Activated naive CD8-positive, alpha-beta T cell treated with anti-CD3 and anti-CD28 coated beads, Interleukin-2, amount 10 ng/mL, durations not matched to agents 7 days and 5 days (primary cell): ENCODE data around the gene DUSP8. TPM values are rescaled to one million over a fixed set of nuclear protein-coding genes. Genes with fewer than 3 reads are reported as not detected.

Experiments
- ATAC-seq: fragments of 150-1000 bp; cut with Tn5 transposase; one replicate; pipeline ENCODE4 v1.10.0; 2021; ENCODE audit warnings: low read depth, moderate library complexity
- POLR2A ChIA-PET: fragments of 350-600 bp; sonication (Branson Sonifier 250); formaldehyde crosslinking; loops from one replicate; lab custom pipeline; 2021; ENCODE audit warnings: antibody characterized with exemption; lab: Charles Lee
- DNase-seq: peaks from one replicate; pipeline ENCODE4 v3.0.0; 2021
- H3K27ac Mint-ChIP-seq: one replicate; pipeline ENCODE4 v1.8.0; 2022; ENCODE audit warnings: mild to moderate bottlenecking, mixed read lengths
- H3K27me3 Mint-ChIP-seq: one replicate; pipeline ENCODE4 v1.8.0; 2022; ENCODE audit warnings: mild to moderate bottlenecking, moderate library complexity, mixed read lengths
- H3K36me3 Mint-ChIP-seq: one replicate; pipeline ENCODE4 v1.8.0; 2021; ENCODE audit warnings: mild to moderate bottlenecking, mixed read lengths
- H3K4me1 Mint-ChIP-seq: one replicate; pipeline ENCODE4 v1.8.0; 2021; ENCODE audit warnings: mixed read lengths
- H3K4me3 Mint-ChIP-seq: one replicate; pipeline ENCODE4 v1.8.0; 2022; ENCODE audit warnings: mild to moderate bottlenecking, moderate library complexity, mixed read lengths
- H3K9me3 Mint-ChIP-seq: one replicate; pipeline ENCODE4 v1.8.0; 2021; ENCODE audit warnings: mixed read lengths
- total RNA-seq, 2 experiments: library from RNA; stranded (reverse); gene quantifications; one replicate each; pipeline ENCODE4 v1.2.3, GENCODE V29; 2021

The DUSP8 gene
- total RNA-seq, 2 experiments from 2014 or later = 3.4 to 3.7 TPM

DNA sequence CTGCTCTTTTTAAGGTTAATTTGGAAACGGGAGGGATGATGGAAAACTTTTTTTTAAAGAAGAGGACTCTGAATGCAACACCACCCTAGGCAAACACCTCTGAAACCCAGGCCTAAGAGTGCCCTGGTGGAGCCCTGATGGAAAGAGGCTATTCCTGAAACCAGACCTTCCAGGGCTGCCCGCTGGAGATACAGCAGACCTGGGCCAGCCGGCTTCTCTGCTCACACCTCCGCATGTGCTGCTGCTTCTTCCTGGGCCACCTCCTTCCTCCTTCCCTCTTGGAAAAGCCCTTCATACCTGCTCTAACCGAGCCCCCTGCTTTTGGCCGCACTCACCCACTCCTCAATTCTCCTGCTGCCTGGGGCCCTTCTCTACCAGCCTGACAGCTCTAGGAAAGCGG, 37.9 kb downstream of the DUSP8 start:
- no peak for ATAC-seq
- POLR2A ChIA-PET = no interaction called here
- Mint-ChIP-seq H3K9me3 (no peaks in the 10 kb centered on the region), H3K4me1 (peaks cover 2% of the 10 kb centered on the region), H3K4me3 (no peak overlapping the region), H3K27ac (no peak overlapping the region), H3K27me3 (peaks cover 8% of the 10 kb centered on the region), H3K36me3 (no peaks in the 10 kb centered on the region)
- DNase-seq = no peak

DNA sequence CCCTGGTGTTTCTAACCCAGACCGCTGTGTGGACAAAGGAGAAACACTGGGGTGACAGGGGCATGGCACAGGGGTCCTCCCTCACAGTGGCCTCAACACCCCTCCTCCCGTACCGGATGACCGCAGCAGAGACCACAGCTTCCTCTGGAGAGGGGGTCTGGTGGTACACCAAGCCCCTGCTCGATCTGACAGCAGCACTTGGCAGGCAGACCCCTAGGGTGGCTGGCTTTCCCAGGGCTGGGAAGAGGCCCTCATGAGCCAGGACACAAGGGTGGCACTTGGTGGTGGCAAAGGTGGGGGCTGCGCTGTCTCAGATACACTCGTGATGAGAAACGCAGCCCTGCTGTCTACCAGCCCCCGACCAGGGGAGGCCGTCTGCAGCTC, 38.7 kb downstream of the DUSP8 start:
- ATAC-seq (no peak), DNase-seq (no peak)
- no peak overlapping the region for H3K4me3 Mint-ChIP-seq
- POLR2A ChIA-PET = interaction anchor here (0.7 kb wide), 1 partner anchor 678 kb away, joined by 3 read pairs; no protein-coding TSS in a partner anchor
- H3K27me3 Mint-ChIP-seq = peaks cover 4% of the 10 kb centered on the region
- H3K27ac Mint-ChIP-seq = no peak overlapping the region
- no peaks in the 10 kb centered on the region for H3K9me3 Mint-ChIP-seq
- H3K4me1 Mint-ChIP-seq = peaks cover 2% of the 10 kb centered on the region
- no peaks in the 10 kb centered on the region for H3K36me3 Mint-ChIP-seq

DNA sequence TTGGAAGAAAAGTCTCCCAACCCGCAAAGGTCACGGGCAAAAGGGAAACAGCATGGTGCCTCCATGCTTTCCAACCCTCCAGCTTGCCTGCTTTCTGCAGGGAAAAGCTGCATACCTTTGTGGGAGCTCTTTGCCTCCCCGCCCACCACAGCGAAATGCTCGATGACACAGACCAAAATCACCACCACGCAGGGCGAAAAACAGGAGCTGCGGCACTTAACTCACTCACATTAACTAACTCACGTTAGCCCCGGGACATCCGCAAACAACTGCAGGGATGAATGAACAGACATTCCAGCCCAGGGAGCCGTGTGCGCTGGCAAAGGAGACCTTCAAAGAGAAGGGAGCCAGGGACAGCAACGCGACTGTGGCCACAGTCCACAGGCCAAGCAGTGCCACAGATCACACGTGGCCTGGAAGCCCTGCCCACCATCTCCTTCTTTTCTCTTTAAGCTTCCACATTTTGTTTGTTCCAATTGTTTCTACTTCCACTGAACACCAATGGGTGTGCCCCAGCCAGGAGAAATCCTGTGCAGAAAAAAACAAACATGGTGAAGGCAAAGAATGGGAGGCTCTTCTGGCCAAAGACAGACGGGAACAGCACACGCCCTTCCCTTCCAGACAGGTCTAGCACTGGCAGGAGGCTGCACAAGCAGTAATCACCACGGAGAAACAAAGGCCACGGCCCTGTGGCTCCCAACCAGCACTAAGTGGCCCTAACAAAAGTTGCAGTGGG, 39.3 kb downstream of the DUSP8 start:
- no peak overlapping the region for H3K27ac Mint-ChIP-seq
- H3K36me3 Mint-ChIP-seq = no peaks in the 10 kb centered on the region
- no peak for DNase-seq
- peaks cover 2% of the 10 kb centered on the region for H3K4me1 Mint-ChIP-seq
- H3K9me3 Mint-ChIP-seq = no peaks in the 10 kb centered on the region
- no peaks in the 10 kb centered on the region for H3K27me3 Mint-ChIP-seq
- no peak for ATAC-seq
- POLR2A ChIA-PET = interaction anchor here (0.7 kb wide), 1 partner anchor 678 kb away, joined by 3 read pairs; no protein-coding TSS in a partner anchor
- no peak overlapping the region for H3K4me3 Mint-ChIP-seq

DNA sequence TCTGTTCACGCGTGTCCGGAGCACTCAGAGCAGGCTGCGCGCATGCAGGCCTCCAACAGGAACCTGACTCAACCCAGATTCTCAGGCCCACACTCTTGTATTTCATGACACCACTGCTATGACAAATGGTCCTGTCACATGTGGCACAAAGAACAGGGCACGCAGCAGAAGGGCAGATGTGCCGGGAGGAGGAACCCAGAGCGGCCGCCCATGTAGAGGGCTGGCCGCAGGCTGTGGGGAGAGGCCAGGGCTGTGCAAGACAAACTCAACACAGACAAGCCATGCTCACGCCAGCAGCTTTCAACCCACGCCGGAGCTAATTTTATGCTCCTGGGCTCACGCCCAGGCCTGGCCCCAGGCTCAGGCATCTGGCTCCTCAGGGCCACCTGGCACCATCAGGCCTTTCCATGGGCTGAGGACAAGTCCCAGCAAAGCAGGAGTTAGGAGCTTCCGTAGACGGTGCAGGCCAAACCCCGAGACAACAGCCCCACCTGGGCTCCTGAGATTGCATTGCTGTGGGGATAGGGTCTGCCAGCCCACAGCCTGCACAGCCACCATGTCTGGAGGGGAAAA, 40.0 kb downstream of the DUSP8 start:
- Mint-ChIP-seq H3K4me3 (no peak overlapping the region), H3K36me3 (no peaks in the 10 kb centered on the region), H3K9me3 (no peaks in the 10 kb centered on the region), H3K4me1 (peaks cover 2% of the 10 kb centered on the region), H3K27ac (no peak overlapping the region), H3K27me3 (no peaks in the 10 kb centered on the region)
- no peak for ATAC-seq
- POLR2A ChIA-PET = no interaction called here
- no peak for DNase-seq

DNA sequence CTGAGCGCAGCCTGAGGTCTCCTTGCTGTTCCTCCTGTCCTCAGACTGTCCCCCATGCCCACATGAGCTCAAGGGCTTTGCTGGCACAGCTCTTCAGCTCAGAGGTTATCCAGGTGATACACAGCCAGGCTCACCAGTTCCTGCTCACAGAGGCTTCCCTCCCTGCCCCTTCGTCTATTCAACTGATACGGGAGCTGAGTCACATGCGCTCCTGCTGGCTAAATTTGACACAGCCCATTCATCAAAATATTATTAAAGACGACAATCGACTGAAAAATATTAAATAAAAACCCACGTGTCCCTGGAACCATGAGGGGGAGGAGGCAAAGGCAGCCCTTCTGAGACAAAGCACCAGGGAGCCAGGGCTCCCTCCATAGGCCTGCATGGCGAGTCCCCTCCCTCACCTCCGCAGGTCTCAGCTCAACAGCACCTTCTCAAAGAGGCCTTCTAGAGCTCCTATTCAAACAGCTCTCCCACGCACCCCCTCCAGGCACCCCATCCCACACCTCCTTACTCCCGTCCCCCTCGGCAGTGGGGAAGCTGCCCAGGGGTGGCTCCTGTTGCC, 40.5 kb downstream of the DUSP8 start:
- Mint-ChIP-seq H3K9me3 (no peaks in the 10 kb centered on the region), H3K4me3 (no peak overlapping the region), H3K36me3 (no peaks in the 10 kb centered on the region), H3K27ac (no peak overlapping the region), H3K27me3 (no peaks in the 10 kb centered on the region), H3K4me1 (peaks cover 2% of the 10 kb centered on the region)
- ATAC-seq (no peak), DNase-seq (no peak)
- POLR2A ChIA-PET = no interaction called here

DNA sequence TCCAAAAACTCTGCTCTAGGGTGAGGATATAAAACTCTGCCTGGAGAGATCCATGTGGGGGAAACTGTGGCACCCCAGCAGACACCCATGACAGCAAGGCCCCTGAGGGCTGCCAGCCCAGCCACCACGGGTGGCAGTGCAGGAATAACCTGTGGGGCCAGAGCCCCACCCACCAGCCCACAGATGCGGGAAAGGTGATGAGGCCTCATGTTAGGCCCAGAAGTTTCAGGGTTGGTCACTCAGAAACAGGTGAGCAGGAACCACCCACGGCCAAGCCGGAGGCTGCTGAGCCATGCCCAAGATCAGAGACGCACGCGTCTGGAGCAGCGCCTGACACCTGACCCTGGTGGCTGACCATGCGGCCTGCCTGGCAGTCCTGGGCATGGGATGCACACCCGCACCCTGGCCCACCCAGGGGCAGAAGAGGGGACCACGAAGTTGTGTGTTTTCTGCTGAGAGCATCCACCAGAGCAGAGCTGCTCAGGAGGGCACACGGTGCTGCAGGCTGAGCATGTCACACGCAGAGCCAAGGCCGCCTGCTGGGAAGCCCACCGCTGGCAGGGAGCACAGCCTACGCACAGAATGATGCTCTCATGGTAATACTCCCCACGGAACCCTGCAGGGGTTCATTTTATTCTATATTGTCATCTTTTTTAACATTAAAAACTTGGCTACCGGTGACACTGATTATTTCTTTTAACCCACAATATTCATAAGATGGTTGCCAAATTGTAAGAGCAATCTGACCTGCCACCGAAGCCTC, 41.2 kb downstream of the DUSP8 start:
- no peak for DNase-seq
- Mint-ChIP-seq H3K36me3 (no peaks in the 10 kb centered on the region), H3K4me3 (no peak overlapping the region), H3K27me3 (no peaks in the 10 kb centered on the region), H3K27ac (no peak overlapping the region), H3K4me1 (peaks cover 2% of the 10 kb centered on the region), H3K9me3 (no peaks in the 10 kb centered on the region)
- ATAC-seq = no peak
- POLR2A ChIA-PET = no interaction called here

DNA sequence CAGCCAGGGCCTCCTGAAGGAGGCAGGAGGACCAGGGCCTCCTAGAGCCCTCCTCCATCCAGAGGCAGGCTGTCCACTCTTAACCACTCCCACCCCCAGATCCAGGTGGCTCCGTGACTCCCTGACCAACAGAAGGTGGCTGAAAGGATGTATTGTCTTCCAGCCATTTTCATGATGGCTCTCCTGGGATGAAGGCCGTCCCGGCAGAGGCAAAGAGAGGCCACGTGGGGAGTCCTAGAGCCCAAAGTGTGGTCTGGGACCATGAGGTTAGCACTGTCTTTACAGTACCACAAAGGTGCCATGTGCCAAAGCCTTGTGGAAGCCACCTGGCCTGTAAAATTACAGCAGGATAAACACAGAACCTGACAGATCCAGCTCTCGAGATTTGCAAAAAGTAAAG, 42.3 kb downstream of the DUSP8 start:
- H3K4me3 Mint-ChIP-seq = no peak overlapping the region
- DNase-seq = no peak
- no peak overlapping the region for H3K27ac Mint-ChIP-seq
- no peaks in the 10 kb centered on the region for H3K9me3 Mint-ChIP-seq
- no peaks in the 10 kb centered on the region for H3K36me3 Mint-ChIP-seq
- no peaks in the 10 kb centered on the region for H3K27me3 Mint-ChIP-seq
- no peak for ATAC-seq
- POLR2A ChIA-PET = no interaction called here
- H3K4me1 Mint-ChIP-seq = peaks cover 2% of the 10 kb centered on the region

DNA sequence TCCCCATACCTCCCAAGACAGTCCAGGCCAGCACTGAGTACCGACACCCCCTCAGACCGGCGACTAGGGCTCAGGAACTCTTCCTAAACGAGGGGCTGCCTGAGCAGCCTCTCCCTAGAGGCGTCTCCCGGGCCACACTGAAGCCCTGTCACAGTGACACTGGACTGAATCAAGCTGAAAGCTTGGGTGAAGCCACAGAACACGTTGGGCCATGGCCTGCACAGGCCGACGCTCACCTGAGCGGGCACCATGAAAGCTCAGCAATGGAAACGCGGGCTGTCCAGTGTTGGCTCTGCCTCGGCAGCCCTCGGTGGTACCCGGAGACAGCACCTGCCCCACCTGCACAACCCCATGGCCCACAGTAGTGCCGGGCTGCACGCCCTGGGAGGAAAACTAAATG, 42.8 kb downstream of the DUSP8 start:
- ATAC-seq (no peak), DNase-seq (no peak)
- Mint-ChIP-seq H3K36me3 (no peaks in the 10 kb centered on the region), H3K27me3 (no peaks in the 10 kb centered on the region), H3K9me3 (no peaks in the 10 kb centered on the region), H3K4me1 (peaks cover 2% of the 10 kb centered on the region), H3K4me3 (no peak overlapping the region), H3K27ac (no peak overlapping the region)
- POLR2A ChIA-PET = no interaction called here

DNA sequence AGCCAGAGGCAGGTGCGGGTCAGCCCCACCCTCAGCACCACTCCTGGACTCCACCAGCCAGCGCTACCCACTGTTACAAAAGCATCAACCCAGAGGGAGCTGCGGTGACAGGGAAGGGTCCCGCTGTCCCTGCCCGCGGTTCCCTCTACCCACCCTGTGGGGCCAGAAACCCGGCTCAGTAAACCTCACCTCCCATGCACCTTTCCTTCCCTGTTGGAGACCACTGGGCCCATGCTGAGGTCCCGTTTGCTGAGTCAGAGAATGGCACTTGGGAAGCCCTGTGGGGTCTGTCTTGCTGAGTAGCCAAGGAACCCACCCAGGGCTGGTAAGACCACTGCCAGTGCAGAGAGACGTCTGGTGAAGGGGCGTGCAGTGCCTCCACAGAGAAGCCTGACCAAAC, 43.4 kb downstream of the DUSP8 start:
- Mint-ChIP-seq H3K4me3 (no peak overlapping the region), H3K36me3 (no peaks in the 10 kb centered on the region), H3K27me3 (no peaks in the 10 kb centered on the region), H3K9me3 (no peaks in the 10 kb centered on the region), H3K4me1 (peaks cover 2% of the 10 kb centered on the region), H3K27ac (no peak overlapping the region)
- DNase-seq (no peak), ATAC-seq (no peak)
- POLR2A ChIA-PET = no interaction called here

DNA sequence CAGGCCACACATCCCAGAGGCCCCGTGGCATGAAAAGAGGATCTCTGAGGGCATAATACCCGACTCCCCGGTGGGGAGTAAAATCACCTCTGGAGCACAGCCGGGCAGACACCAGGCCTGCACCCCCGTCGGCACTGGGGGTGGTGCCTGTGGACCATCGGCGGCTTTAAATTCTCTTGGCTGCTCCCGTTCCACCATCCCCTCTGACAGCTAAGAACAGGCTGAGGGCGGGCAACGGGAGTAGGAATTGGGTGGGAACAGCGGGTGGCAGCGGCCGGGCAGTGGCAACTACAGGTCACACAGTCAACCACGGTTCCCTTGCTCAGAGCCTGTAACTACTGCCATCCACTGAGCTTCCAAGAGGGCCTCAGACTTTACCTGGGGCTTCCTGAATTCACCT, 45.3 kb downstream of the DUSP8 start:
- no peaks in the 10 kb centered on the region for H3K4me1 Mint-ChIP-seq
- POLR2A ChIA-PET = no interaction called here

DNA sequence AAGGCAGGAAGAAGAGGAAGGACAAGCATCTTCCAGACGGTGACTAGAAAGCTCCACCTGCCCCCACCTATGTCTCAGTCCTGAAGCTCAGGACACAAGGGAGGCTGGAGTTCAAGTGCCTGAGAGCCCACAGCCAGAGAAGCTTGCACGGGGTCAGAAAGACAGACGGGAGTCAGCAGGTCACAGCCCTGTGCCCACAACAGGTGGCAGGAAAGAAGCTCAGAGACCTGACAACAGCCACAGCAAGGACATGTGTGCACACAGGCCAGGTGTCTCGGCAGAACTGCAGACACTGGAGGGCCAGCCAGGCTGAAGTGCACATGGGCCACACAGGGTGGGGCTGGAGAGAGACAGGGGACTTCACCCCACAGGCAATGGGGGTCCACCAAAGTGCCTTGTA, 48.3 kb downstream of the DUSP8 start:
- POLR2A ChIA-PET = no interaction called here
- Mint-ChIP-seq H3K4me1 (no peaks in the 10 kb centered on the region), H3K4me3 (no peak overlapping the region), H3K36me3 (no peaks in the 10 kb centered on the region), H3K27me3 (no peaks in the 10 kb centered on the region), H3K9me3 (no peaks in the 10 kb centered on the region), H3K27ac (no peak overlapping the region)
- DNase-seq (no peak), ATAC-seq (no peak)

More for the DNA sequence above, 45.3 kb downstream of the DUSP8 start:
- Mint-ChIP-seq H3K36me3 (no peaks in the 10 kb centered on the region), H3K4me3 (no peak overlapping the region), H3K27me3 (no peaks in the 10 kb centered on the region), H3K9me3 (no peaks in the 10 kb centered on the region), H3K27ac (no peak overlapping the region)
- ATAC-seq = no peak
- no peak for DNase-seq

DNA sequence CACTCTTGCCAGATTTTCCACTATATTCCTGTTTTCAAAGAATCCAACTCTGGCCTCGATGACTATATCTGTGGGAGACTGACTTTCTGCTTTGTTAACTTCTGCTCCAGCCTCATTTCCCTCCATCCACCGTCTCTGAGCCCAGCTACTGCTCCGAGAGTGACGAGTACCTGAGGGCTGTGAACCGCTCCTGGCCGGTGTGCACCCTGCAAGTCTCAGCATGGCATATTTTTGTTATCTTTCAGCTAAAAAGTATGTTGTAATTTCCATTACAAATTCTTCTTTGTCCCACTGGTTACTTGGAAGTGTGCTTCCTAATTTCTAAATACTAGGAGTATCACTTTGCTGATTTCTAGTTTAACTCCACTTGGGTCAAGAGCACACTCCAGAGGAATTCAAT, 49.0 kb downstream of the DUSP8 start:
- Mint-ChIP-seq H3K27ac (no peak overlapping the region), H3K27me3 (no peaks in the 10 kb centered on the region), H3K4me3 (no peak overlapping the region), H3K36me3 (no peaks in the 10 kb centered on the region), H3K9me3 (no peaks in the 10 kb centered on the region), H3K4me1 (no peaks in the 10 kb centered on the region)
- ATAC-seq (no peak), DNase-seq (no peak)
- POLR2A ChIA-PET = no interaction called here

DNA sequence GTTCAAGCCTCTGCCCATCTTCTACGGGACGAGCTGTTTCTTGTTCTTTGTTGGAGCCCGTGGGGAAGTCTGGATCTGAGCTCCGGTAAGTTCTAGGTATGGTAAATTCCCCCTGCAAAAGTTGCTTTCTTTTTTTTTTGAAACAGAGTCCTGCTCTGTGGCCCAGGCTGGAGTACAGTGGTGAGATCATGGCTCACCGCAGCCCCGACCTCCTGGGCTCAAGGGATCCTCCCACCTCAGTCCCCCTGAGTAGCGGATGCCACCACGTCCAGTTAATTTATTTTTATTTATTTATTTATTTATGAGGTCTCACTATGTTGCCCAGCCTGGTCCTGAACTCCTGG, 50.0 kb downstream of the DUSP8 start:
- Mint-ChIP-seq H3K9me3 (no peaks in the 10 kb centered on the region), H3K4me3 (no peak overlapping the region), H3K27me3 (no peaks in the 10 kb centered on the region), H3K27ac (no peak overlapping the region), H3K36me3 (no peaks in the 10 kb centered on the region), H3K4me1 (no peaks in the 10 kb centered on the region)
- DNase-seq = no peak
- POLR2A ChIA-PET = no interaction called here
- no peak for ATAC-seq
